ENCODE data around the gene GPR3. TPM values are rescaled to one million over a fixed set of nuclear protein-coding genes. Genes with fewer than 3 reads are reported as not detected.

GPR3 gene
- total and polyA plus RNA-seq, 2 of the 13 experiments (the other 11 are each of a cell fraction or from before 2014, with no cell fraction given): 1.00 to 2.6 TPM

GRCh38 chr1:27342778-27343638, 49.4 kb upstream of the GPR3 start (continued):
- TF ChIP-seq RBM39 (IDR thresholded peaks at IDR 0.05; ENCODE audit: low read depth, low read length, poor library complexity, severe bottlenecking) (no peak), ZNF678 (CRISPR knock-in tag; IDR thresholded peaks at IDR 0.05) (no peak), ZNF143 (CRISPR knock-in tag; IDR thresholded peaks at IDR 0.05) (no peak), ZNF597 (CRISPR knock-in tag; IDR thresholded peaks at IDR 0.05) (no peak), MATR3 (CRISPR knock-in tag; IDR thresholded peaks at IDR 0.05) (no peak), ZNF782 (CRISPR knock-in tag; IDR thresholded peaks at IDR 0.05; ENCODE audit: borderline replicate concordance) (no peak), ETV5 (CRISPR knock-in tag; IDR thresholded peaks at IDR 0.05; ENCODE audit: borderline replicate concordance) (peak; percentile 37), CCAR2 (optimal IDR thresholded peaks at IDR 0.05; ENCODE audit: low read depth, low read length) (no peak), ZBTB8A (CRISPR knock-in tag; IDR thresholded peaks at IDR 0.05; ENCODE audit: borderline replicate concordance, low read depth) (no peak), CENPBD1 (CRISPR knock-in tag; IDR thresholded peaks at IDR 0.05; ENCODE audit: borderline replicate concordance, low read depth) (no peak; the same call in 1 of the 2 replicates), REXO4 (CRISPR knock-in tag; IDR thresholded peaks at IDR 0.05; ENCODE audit: borderline replicate concordance) (no peak), ZNF318 (CRISPR knock-in tag; IDR thresholded peaks at IDR 0.05) (0 out of 2 replicates have a peak, but pooled peaks have one; percentile 39), TBP (CRISPR knock-in tag; IDR thresholded peaks at IDR 0.05) (no peak), ATF3 (CRISPR knock-in tag; IDR thresholded peaks at IDR 0.05) (no peak), ZNF740 (CRISPR knock-in tag; IDR thresholded peaks at IDR 0.05) (no peak), RFX5 (IDR thresholded peaks at IDR 0.05; ENCODE audit: low read depth, low read length) (no peak), SCMH1 (CRISPR knock-in tag; IDR thresholded peaks at IDR 0.05; ENCODE audit: borderline replicate concordance) (no peak)
